Heart left ventricle (tissue), 16 donors: Measurements from ENCODE around the gene KCTD21. TPM values are rescaled to one million over a fixed set of nuclear protein-coding genes. Genes with fewer than 3 reads are reported as not detected.

ENCODE experiments used
- ATAC-seq, 4 donors: fragments of 200-7000 bp; cut with Tn5 transposase; one replicate each; pipeline ENCODE4 v1.9.1; 2020 to 2022; ENCODE audit warnings: moderate library complexity in 4 of 4, mild to moderate bottlenecking in 3 of 4, moderate number of reproducible peaks in 1 of 4
- DNase-seq, 5 donors: peaks; one replicate each; pipeline ENCODE4 v3.0.0-alpha.2; 2020
- H3K27ac ChIP-seq, 12 donors: fragments of 200-600 bp; sonication (generic) in 4 of 12; one replicate each; pipeline versions ENCODE4 v1.5.0 to v1.8.0; 2016 to 2022; ENCODE audit warnings: mild to moderate bottlenecking in 2 of 12
- H3K27me3 ChIP-seq, 9 donors: fragments of 200-600 bp; sonication (generic) in 2 of 9; one replicate each; pipeline versions ENCODE4 v1.5.1 to v1.8.0; 2016 to 2022; ENCODE audit warnings: mild to moderate bottlenecking in 3 of 9
- H3K36me3 ChIP-seq, 9 donors: fragments of 200-600 bp; sonication (generic) in 2 of 9; one replicate each; pipeline versions ENCODE4 v1.5.0 to v1.8.0; 2018 to 2022; ENCODE audit warnings: mild to moderate bottlenecking in 2 of 9
- H3K4me1 ChIP-seq, 12 donors: fragments of 200-600 bp; sonication (generic) in 4 of 12; one replicate each; pipeline versions ENCODE4 v1.5.0 to v1.8.0; 2016 to 2022; ENCODE audit warnings: mild to moderate bottlenecking in 3 of 12
- H3K4me3 ChIP-seq, 12 donors: fragments of 200-600 bp; sonication (generic) in 4 of 12; one replicate each; pipeline versions ENCODE4 v1.5.0 to v1.8.0; 2017 to 2022; ENCODE audit warnings: mild to moderate bottlenecking in 9 of 12, moderate library complexity in 4 of 12
- H3K9me3 ChIP-seq, 12 donors: fragments of 200-600 bp; sonication (generic) in 4 of 12; one replicate each; pipeline versions ENCODE4 v1.5.0 to v1.8.0; 2016 to 2022; ENCODE audit warnings: mild to moderate bottlenecking in 1 of 12
- CTCF ChIP-seq, 12 donors: fragments of 200-600 bp; sonication (generic) in 4 of 12; IDR thresholded peaks; one replicate each; pipeline versions ENCODE4 v1.5.0 to v1.8.0; 2018 to 2022; ENCODE audit warnings: antibody characterized with exemption in 12 of 12, mild to moderate bottlenecking in 5 of 12
- POLR2A ChIP-seq, 2 donors: fragments of 450-650 bp; IDR thresholded peaks; one replicate each; pipeline ENCODE4 v1.6.1; 2017; ENCODE audit warnings: antibody characterized with exemption in 2 of 2, mild to moderate bottlenecking in 2 of 2, moderate library complexity in 2 of 2
- WGBS, 4 donors: extraction: QIAGEN DNeasy Blood & Tissue Kit in 2 of 4; methylation state at CpG; one replicate each; pipeline versions ENCODE4 v1.1.5 to v1.1.7; 2013 to 2018; 5-methylcytosine and 5-hydroxymethylcytosine counted together
- intact Hi-C, 10 donors: fragments of 100-400 bp; cut with DNase I; formaldehyde crosslinking; loops; one replicate each; pipeline versions ENCODE4 v1.11.1 to v1.14.2; 2022
- polyA plus RNA-seq, 2 donors: library from polyadenylated mRNA; stranded (reverse); fragments of 200-250 nt; gene quantifications; one replicate each; pipeline ENCODE4 v1.2.3, GENCODE V29; 2013
- total RNA-seq, 9 donors: library from RNA; depleted of rRNA in 2 of 9; stranded (reverse); fragments of >200 nt in 2 of 9; fragmentation: NEBNext Ultra II Directional in 3 of 9; extraction: Animal tissue kit (Norgen Biotek cat#: 25700) in 3 of 9; gene quantifications; one replicate each; pipeline versions ENCODE4 v1.1.0 to v1.2.4, GENCODE V29; 2016 to 2023
- donor health status: ischemic (EF 13 %, LVEDD 7.1; RV severe dilation, severe dysfunction).
- donor health status: healthy with polysubstance abuse.
- donor health status: DM: no; HTN: yes; CAD: no.
- donor health status: DM: no; HTN: no; CAD: no.
- donor health status: ischemic (EF 25% LVEDD 6.9; RV normal size, moderate dysfunction).
- donor health status: ischemic (EF 25% LVEDD 5.7; RV mildly dilated, moderate dysfunction).
- donor health status: healthy.
- donor health status: DM: yes; HTN: yes; CAD: no.
- donor health status: ischemic (EF 35%, LVEDD 5.7; RV mildly dilated, moderate dysfunction).
- donor health status: nonischemic (EF 11% LVEDD 7.7; RV severe dilation, severe dysfunction).
- donor health status: DM: yes; HTN: yes; CAD: no.
- donor health status: PGD.
- donor health status: ischemic (EF 29% LVEDD 5.4; RV normal size, mild dysfunction).
- donor health status: nonischemic (EF 23%, LVEDD 6.1; RV moderate dilation, normal function).

Gene KCTD21
- total and polyA plus RNA-seq, 11 donors, result 3.4 to 10.9 (median 7.2) TPM

- no peak overlapping the region for H3K27ac ChIP-seq
- WGBS, 4 donors, result 5 to 16% (median 6%) methylated on average over 1 of the region's 1 CpG
- ATAC-seq, result peak; percentile 56 to 84 (median 78)
- H3K4me3 ChIP-seq, result no peak overlapping the region
- TF ChIP-seq POLR2A (IDR thresholded peaks at IDR 0.05) (no peak), CTCF (IDR thresholded peaks at IDR 0.05) (peak in 11 of 12 donors; percentile 11 to 66 (median 36))
- H3K4me1 ChIP-seq, result peaks cover 0 to 11% (median 0%) of the 10 kb centered on the region in 12 donors
- H3K36me3 ChIP-seq, result no peaks in the 10 kb centered on the region
- no peaks in the 10 kb centered on the region for H3K9me3 ChIP-seq
- DNase-seq, result no peak
- H3K27me3 ChIP-seq, result no peaks in the 10 kb centered on the region
- intact Hi-C loops, result loop anchor here (2.0 to 10.0 kb wide), 6 partner anchors 265 to 415 kb away; partner anchors contain the start of gene GAB2 (in 1 of the 10)
These were observed 38.8 kb downstream of the KCTD21 start for GRCh38 chr11:78149646-78150045.

GRCh38 chr11:78147807-78148206 is 40.6 kb downstream of the KCTD21 start:
- intact Hi-C loops, result loop anchor here (2.0 to 10.0 kb wide), 5 partner anchors 267 to 417 kb away; partner anchors contain the start of gene GAB2 (in 1 of the 10)

GRCh38 chr11:78145511-78146025 is 42.9 kb downstream of the KCTD21 start:
- no peak for DNase-seq
- H3K4me3 ChIP-seq, result no peak overlapping the region
- intact Hi-C loops, result loop anchor here in 9 of 10 donors (5.0 to 10.0 kb wide), 4 partner anchors 269 to 419 kb away; partner anchors contain the start of gene GAB2 (in 1 of the 9)
- no peaks in the 10 kb centered on the region for H3K9me3 ChIP-seq
- TF ChIP-seq CTCF (IDR thresholded peaks at IDR 0.05) (no peak), POLR2A (IDR thresholded peaks at IDR 0.05) (no peak)
- 93 to 96% (median 94%) methylated on average over 1 of the region's 1 CpG for WGBS, 4 donors
- no peak overlapping the region for H3K27ac ChIP-seq
- peaks cover 0 to 9% (median 0%) of the 10 kb centered on the region in 9 donors for H3K36me3 ChIP-seq
- ATAC-seq, result no peak
- H3K4me1 ChIP-seq, result peaks cover 0 to 16% (median under 1%) of the 10 kb centered on the region in 12 donors
- H3K27me3 ChIP-seq, result no peaks in the 10 kb centered on the region

More at GRCh38 chr11:78147807-78148206, 40.6 kb downstream of the KCTD21 start:
- Histone ChIP-seq H3K27me3 (no peaks in the 10 kb centered on the region), H3K36me3 (no peaks in the 10 kb centered on the region), H3K27ac (no peak overlapping the region), H3K4me3 (no peak overlapping the region), H3K9me3 (no peaks in the 10 kb centered on the region), H3K4me1 (peaks cover 0 to 11% (median 0%) of the 10 kb centered on the region in 12 donors)
- TF ChIP-seq POLR2A (IDR thresholded peaks at IDR 0.05) (no peak), CTCF (IDR thresholded peaks at IDR 0.05) (no peak)
- no peak for DNase-seq
- no peak for ATAC-seq
- 92 to 100% (median 96%) methylated on average over 2 of the region's 2 CpGs for WGBS, 4 donors

GRCh38 chr11:78140392-78141077 is 47.9 kb downstream of the KCTD21 start:
- 62 to 77% (median 75%) methylated on average over 17 of the region's 17 CpGs for WGBS, 4 donors
- TF ChIP-seq POLR2A (IDR thresholded peaks at IDR 0.05) (no peak), CTCF (IDR thresholded peaks at IDR 0.05) (no peak)
- DNase-seq (no peak), ATAC-seq (no peak)
- H3K9me3 ChIP-seq, result no peaks in the 10 kb centered on the region
- peak overlapping the region; percentile 47 to 88 (median 73) for H3K4me3 ChIP-seq
- H3K4me1 ChIP-seq, result peaks cover 0 to 28% (median 14%) of the 10 kb centered on the region in 12 donors
- no peaks in the 10 kb centered on the region for H3K27me3 ChIP-seq
- intact Hi-C loops, result loop anchor here in 9 of 10 donors (5.0 to 10.0 kb wide), 6 partner anchors 47 to 424 kb away; partner anchors contain the start of genes GAB2 (in 1 of the 9), KCTD21 (in 1 of the 9) and USP35 (in 1 of the 9)
- H3K36me3 ChIP-seq, result peaks cover 0 to 13% (median 0%) of the 10 kb centered on the region in 9 donors
- H3K27ac ChIP-seq, result peak overlapping the region in 5 of 12 donors; percentile 73 to 79 (median 74)
